OCI-LY3 (cell line): ENCODE results near the gene NR1D1.

Source experiments
- H2AFZ ChIP-seq: fragments of 200-600, 300-600 bp; shearing (Covaris generic); 2 replicates; pipeline ENCODE4 v1.6.0; 2014; ENCODE audit warnings: antibody characterized with exemption, low read depth, low read length
- H3K27ac ChIP-seq: fragments of 200-600, 300-600 bp; sonication (generic); 2 replicates; pipeline ENCODE4 v1.5.1; 2014; ENCODE audit warnings: mild to moderate bottlenecking, low read length, moderate library complexity, mixed read lengths
- H3K27me3 ChIP-seq: fragments of 200-600, 300-600 bp; sonication (generic); 2 replicates; pipeline ENCODE4 v1.6.1; 2014; ENCODE audit warnings: low read depth, low read length, mixed read lengths
- H3K36me3 ChIP-seq: fragments of 200-600, 300-600 bp; sonication (generic); replicated peaks from 2 replicates; pipeline ENCODE3; 2014; ENCODE audit warnings: low read depth, low read length, mixed read lengths
- H3K4me1 ChIP-seq: fragments of 300-600, 200-600 bp; sonication (generic); 2 replicates; pipeline ENCODE4 v1.6.1; 2014; ENCODE audit warnings: low read length, mixed read lengths
- H3K4me2 ChIP-seq: fragments of 200-600, 300-600 bp; sonication (generic); 2 replicates; pipeline ENCODE4 v1.6.1; 2014; ENCODE audit warnings: low read length, mixed read lengths
- H3K4me3 ChIP-seq: fragments of 300-600, 200-600 bp; sonication (generic); 2 replicates; pipeline ENCODE4 v1.5.1; 2014; ENCODE audit warnings: antibody characterized with exemption, mild to moderate bottlenecking, low read length, moderate library complexity
- H3K79me2 ChIP-seq: fragments of 300-600, 200-600 bp; shearing (Covaris generic); 2 replicates; pipeline ENCODE4 v1.6.1; 2014; ENCODE audit warnings: mild to moderate bottlenecking, low read length, mixed read lengths
- H3K9ac ChIP-seq: fragments of 300-600, 200-600 bp; shearing (Covaris generic); 2 replicates; pipeline ENCODE4 v1.6.0; 2014; ENCODE audit warnings: mild to moderate bottlenecking, low read length, moderate library complexity
- H3K9me3 ChIP-seq: fragments of 200-600, 300-600 bp; shearing (Covaris generic); 2 replicates; pipeline ENCODE4 v1.6.1; 2014; ENCODE audit warnings: low read length, mixed read lengths; ENCODE audit not compliant: insufficient read depth
- H4K20me1 ChIP-seq: fragments of 200-600, 300-600 bp; sonication (generic); 2 replicates; pipeline ENCODE4 v1.6.1; 2016; ENCODE audit warnings: low read length, mixed read lengths; ENCODE audit not compliant: insufficient read depth
- CTCF ChIP-seq: fragments of 200-600, 300-600 bp; sonication (generic); IDR thresholded peaks from 2 replicates; pipeline ENCODE4 v1.5.1; 2014; ENCODE audit warnings: antibody characterized with exemption, low read length, low read depth
- EZH2phosphoT487 ChIP-seq: fragments of 200-600 bp; shearing (Covaris generic); IDR thresholded peaks from 2 replicates; pipeline ENCODE4 v1.6.1; 2018; ENCODE audit warnings: antibody characterized with exemption, mixed run types, low read depth

NR1D1 gene

GRCh38 chr17:40074871-40075200 lies 25.6 kb downstream of the NR1D1 start:
- no peaks in the 10 kb centered on the region for H3K79me2 ChIP-seq
- H3K9me3 ChIP-seq = no peaks in the 10 kb centered on the region
- peaks cover 18% of the 10 kb centered on the region for H3K4me1 ChIP-seq
- H3K27me3 ChIP-seq = no peaks in the 10 kb centered on the region
- no peak overlapping the region for H3K27ac ChIP-seq
- no peak for TF ChIP-seq EZH2phosphoT487
- no peak for TF ChIP-seq CTCF
- no peak overlapping the region for H3K4me3 ChIP-seq
- H2AFZ ChIP-seq = no peak overlapping the region
- no peak overlapping the region for H3K9ac ChIP-seq
- H3K4me2 ChIP-seq = no peak overlapping the region
- H3K36me3 ChIP-seq = no peaks in the 10 kb centered on the region
- H4K20me1 ChIP-seq = no peaks in the 10 kb centered on the region

- Histone ChIP-seq H3K4me3 (no peak overlapping the region), H3K27me3 (no peaks in the 10 kb centered on the region), H3K79me2 (no peaks in the 10 kb centered on the region; the same call in 1 of the 2 replicates), H3K9ac (no peak overlapping the region), H2AFZ (no peak overlapping the region), H3K27ac (no peak overlapping the region), H3K4me1 (peaks cover 25% of the 10 kb centered on the region), H4K20me1 (no peaks in the 10 kb centered on the region), H3K36me3 (no peaks in the 10 kb centered on the region), H3K4me2 (no peak overlapping the region), H3K9me3 (no peaks in the 10 kb centered on the region)
- no peak for TF ChIP-seq EZH2phosphoT487
- no peak for TF ChIP-seq CTCF
Measured at GRCh38 chr17:40074175-40074512, 26.2 kb downstream of the NR1D1 start.

GRCh38 chr17:40073454-40074174 lies 26.8 kb downstream of the NR1D1 start:
- Histone ChIP-seq H3K79me2 (no peaks in the 10 kb centered on the region; the same call in 1 of the 2 replicates), H3K4me1 (peaks cover 31% of the 10 kb centered on the region), H3K4me3 (no peak overlapping the region), H3K9ac (no peak overlapping the region), H3K27ac (no peak overlapping the region), H4K20me1 (no peaks in the 10 kb centered on the region), H3K36me3 (no peaks in the 10 kb centered on the region), H3K9me3 (no peaks in the 10 kb centered on the region), H2AFZ (no peak overlapping the region), H3K4me2 (no peak overlapping the region), H3K27me3 (no peaks in the 10 kb centered on the region)
- TF ChIP-seq CTCF (no peak), EZH2phosphoT487 (no peak)

GRCh38 chr17:40072735-40073346 lies 27.5 kb downstream of the NR1D1 start:
- no peaks in the 10 kb centered on the region for H3K36me3 ChIP-seq
- H3K4me1 ChIP-seq = peaks cover 37% of the 10 kb centered on the region
- H3K9me3 ChIP-seq = no peaks in the 10 kb centered on the region
- H3K4me3 ChIP-seq = no peak overlapping the region
- no peak overlapping the region for H2AFZ ChIP-seq
- H3K4me2 ChIP-seq = no peak overlapping the region
- no peak overlapping the region for H3K9ac ChIP-seq
- TF ChIP-seq CTCF = no peak
- no peak for TF ChIP-seq EZH2phosphoT487
- H3K79me2 ChIP-seq = no peaks in the 10 kb centered on the region; the same call in 1 of the 2 replicates
- H3K27ac ChIP-seq = no peak overlapping the region
- no peaks in the 10 kb centered on the region for H4K20me1 ChIP-seq
- H3K27me3 ChIP-seq = no peaks in the 10 kb centered on the region
